GM23338 (cell line): Measurements from ENCODE around the gene CDK5RAP2. TPM values are rescaled to one million over a fixed set of nuclear protein-coding genes. Genes with fewer than 3 reads are reported as not detected.

Experiments
- ATAC-seq: fragments of 200-7000 bp; cut with Tn5 transposase; 3 replicates; pipeline ENCODE4 v1.9.1; 2020
- DNase-seq: peaks from one replicate; pipeline ENCODE4 v3.0.0-alpha.2; 2015; ENCODE audit warnings: low spot score
- H2AFZ ChIP-seq: fragments of 200-600 bp; sonication (generic); 2 replicates; pipeline ENCODE4 v1.8.0; 2016; ENCODE audit warnings: antibody characterized with exemption, mild to moderate bottlenecking, moderate library complexity
- H3F3A ChIP-seq: fragments of 200-600 bp; sonication (generic); replicated peaks from 2 replicates; pipeline ENCODE4 v1.8.0; 2017; ENCODE audit warnings: antibody characterized with exemption, mixed run types, low read depth
- H3K27ac ChIP-seq: fragments of 200-600 bp; sonication (generic); 2 replicates; pipeline ENCODE4 v1.6.1; 2016; ENCODE audit warnings: low read depth
- H3K27me3 ChIP-seq: fragments of 200-600 bp; sonication (generic); 2 replicates; pipeline ENCODE4 v1.8.0; 2016; ENCODE audit warnings: mild to moderate bottlenecking, mixed run types, moderate library complexity; ENCODE audit not compliant: insufficient read depth
- H3K36me3 ChIP-seq: fragments of 200-600 bp; sonication (generic); 2 replicates; pipeline ENCODE4 v1.8.0; 2016; ENCODE audit warnings: mild to moderate bottlenecking; ENCODE audit not compliant: insufficient read depth
- H3K4me1 ChIP-seq: fragments of 200-600 bp; sonication (generic); 2 replicates; pipeline ENCODE4 v1.8.0; 2016; ENCODE audit warnings: mild to moderate bottlenecking, moderate library complexity; ENCODE audit not compliant: insufficient read depth
- H3K4me2 ChIP-seq: fragments of 200-600 bp; sonication (generic); 2 replicates; pipeline ENCODE4 v1.7.1; 2017; ENCODE audit warnings: mixed run types
- H3K4me3 ChIP-seq: fragments of 200-600 bp; sonication (generic); 2 replicates; pipeline ENCODE4 v1.6.1; 2016; ENCODE audit warnings: mixed run types
- H3K79me2 ChIP-seq: fragments of 200-600 bp; sonication (generic); replicated peaks from 2 replicates; pipeline ENCODE4 v1.8.0; 2017; ENCODE audit warnings: mild to moderate bottlenecking; ENCODE audit not compliant: insufficient read depth
- H3K9me2 ChIP-seq: fragments of 200-600 bp; sonication (generic); 2 replicates; pipeline ENCODE4 v1.8.0; 2017; ENCODE audit not compliant: insufficient read depth
- H4K20me1 ChIP-seq: fragments of 200-600 bp; sonication (generic); replicated peaks from 2 replicates; pipeline ENCODE4 v1.8.0; 2017; ENCODE audit warnings: mild to moderate bottlenecking; ENCODE audit not compliant: insufficient read depth
- H3K27ac Mint-ChIP-seq: 2 replicates; pipeline ENCODE4 v1.8.0; 2020; ENCODE audit warnings: inconsistent platforms, mild to moderate bottlenecking, moderate library complexity, mixed read lengths
- H3K27me3 Mint-ChIP-seq: 3 replicates; pipeline ENCODE4 v1.8.0; 2022; ENCODE audit warnings: low read depth, mild to moderate bottlenecking, moderate library complexity, mixed read lengths, inconsistent platforms; ENCODE audit not compliant: insufficient read depth, poor library complexity
- H3K36me3 Mint-ChIP-seq: 3 replicates; pipeline ENCODE4 v1.8.0; 2021; ENCODE audit warnings: low read depth, mild to moderate bottlenecking, inconsistent platforms, moderate library complexity, mixed read lengths
- H3K4me1 Mint-ChIP-seq: 3 replicates; pipeline ENCODE4 v1.8.0; 2020; ENCODE audit warnings: mild to moderate bottlenecking, inconsistent platforms, mixed read lengths
- H3K4me3 Mint-ChIP-seq: 3 replicates; pipeline ENCODE4 v1.8.0; 2021; ENCODE audit warnings: moderate library complexity, mild to moderate bottlenecking, inconsistent platforms, mixed read lengths
- H3K9me3 Mint-ChIP-seq: 3 replicates; pipeline ENCODE4 v1.8.0; 2020; ENCODE audit warnings: moderate library complexity, mild to moderate bottlenecking, inconsistent platforms, mixed read lengths
- EZH2phosphoT487 ChIP-seq: fragments of 200-600 bp; sonication (generic); IDR thresholded peaks from one replicate; pipeline ENCODE4 v1.8.1; 2018; ENCODE audit warnings: antibody characterized with exemption; ENCODE audit not compliant: unreplicated experiment
- POLR2AphosphoS5 ChIP-seq: IDR thresholded peaks from 2 replicates; pipeline ENCODE4 v1.6.1; 2016; ENCODE audit warnings: antibody characterized with exemption, low read depth
- STAT1 ChIP-seq: IDR thresholded peaks from one replicate; pipeline ENCODE4 v1.6.1; 2016; ENCODE audit warnings: antibody characterized with exemption; ENCODE audit not compliant: unreplicated experiment
- ZNF114 ChIP-seq: fragments of 250-450 bp; sonication (Bioruptor Pico); IDR thresholded peaks from 2 replicates; pipeline ENCODE4 v1.5.0; 2020; ENCODE audit warnings: mild to moderate bottlenecking, moderate library complexity
- ZNF331 ChIP-seq: fragments of 250-450 bp; sonication (Bioruptor Pico); IDR thresholded peaks from 2 replicates; pipeline ENCODE4 v1.5.0; 2020; ENCODE audit warnings: low read depth, mild to moderate bottlenecking, moderate library complexity
- polyA plus RNA-seq: library from polyadenylated mRNA; unstranded; fragments of >200 nt; fragmentation: Nextera tagmentation; extraction: Ambion mirVana; gene quantifications from 2 replicates; pipeline ENCODE4 v1.2.1, GENCODE V29; 2016
- total RNA-seq: library from RNA; depleted of rRNA; stranded (reverse); fragments of >200 nt; shearing (Covaris generic); gene quantifications from 2 replicates; pipeline ENCODE4 v1.2.3, GENCODE V29; 2014
- TF ChIP-seq, protein P1 (sequence below): IDR thresholded peaks from 2 replicates; pipeline ENCODE4 v1.6.1; 2016; ENCODE audit warnings: antibody characterized with exemption
- TF ChIP-seq, protein P2 (sequence below), 2 experiments: fragments of 200-600 bp in 1 of 2; sonication (generic) in 1 of 2; conservative IDR thresholded peaks; 2 replicates each; pipeline versions ENCODE4 v1.5.1 to v1.6.1; 2016 to 2017; ENCODE audit warnings: antibody characterized with exemption in 2 of 2, low read depth in 2 of 2, mild to moderate bottlenecking in 2 of 2, moderate library complexity in 1 of 2
- TF ChIP-seq, protein P3 (sequence below): fragments of 250-450 bp; sonication (Bioruptor Pico); IDR thresholded peaks from 2 replicates; pipeline ENCODE4 v1.5.0; 2020; ENCODE audit warnings: mild to moderate bottlenecking, moderate library complexity
- TF ChIP-seq, protein P4 (sequence below): IDR thresholded peaks from one replicate; pipeline ENCODE4 v1.6.1; 2018; ENCODE audit warnings: antibody characterized with exemption; ENCODE audit not compliant: unreplicated experiment

Gene CDK5RAP2
- total and polyA plus RNA-seq, 2 experiments from 2014 or later = 50.7 to 65.7 TPM

DNA sequence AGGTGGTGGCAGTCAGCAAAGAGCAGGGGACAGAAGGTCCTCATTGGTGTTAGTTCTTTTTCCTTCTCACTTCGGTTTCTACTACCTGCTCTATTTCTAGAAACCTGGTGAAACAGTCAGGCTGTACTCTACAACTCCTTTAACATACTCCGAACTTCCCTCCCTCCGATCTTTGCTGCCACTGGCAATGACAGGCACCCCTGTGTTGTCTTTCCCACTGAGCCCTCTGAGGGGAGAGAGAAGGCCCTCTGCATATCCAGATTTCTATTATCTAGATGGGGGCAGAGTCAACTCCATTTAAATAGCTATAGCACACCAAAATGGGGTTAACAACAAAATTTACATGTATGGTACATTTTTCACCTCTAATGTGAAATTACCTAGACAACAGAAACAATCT is 123.7 kb downstream of the CDK5RAP2 start:
- Histone ChIP-seq H3K36me3 (peaks cover 8% of the 10 kb centered on the region; the same call in 1 of the 2 replicates), H4K20me1 (0 out of 2 replicates have a peak, but pooled peaks cover 2% of the 10 kb centered on the region), H3K4me3 (no peak overlapping the region), H2AFZ (no peak overlapping the region), H3K27me3 (no peaks in the 10 kb centered on the region), H3K4me1 (0 out of 2 replicates have a peak, but pooled peaks cover 6% of the 10 kb centered on the region), H3K4me2 (no peak overlapping the region), H3K9me2 (no peaks in the 10 kb centered on the region), H3F3A (no peaks in the 10 kb centered on the region), H3K27ac (no peak overlapping the region), H3K79me2 (no peaks in the 10 kb centered on the region)
- TF ChIP-seq, protein P1, sequence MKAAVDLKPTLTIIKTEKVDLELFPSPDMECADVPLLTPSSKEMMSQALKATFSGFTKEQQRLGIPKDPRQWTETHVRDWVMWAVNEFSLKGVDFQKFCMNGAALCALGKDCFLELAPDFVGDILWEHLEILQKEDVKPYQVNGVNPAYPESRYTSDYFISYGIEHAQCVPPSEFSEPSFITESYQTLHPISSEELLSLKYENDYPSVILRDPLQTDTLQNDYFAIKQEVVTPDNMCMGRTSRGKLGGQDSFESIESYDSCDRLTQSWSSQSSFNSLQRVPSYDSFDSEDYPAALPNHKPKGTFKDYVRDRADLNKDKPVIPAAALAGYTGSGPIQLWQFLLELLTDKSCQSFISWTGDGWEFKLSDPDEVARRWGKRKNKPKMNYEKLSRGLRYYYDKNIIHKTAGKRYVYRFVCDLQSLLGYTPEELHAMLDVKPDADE = no peak
- TF ChIP-seq STAT1 = no peak
- no peak for TF ChIP-seq POLR2AphosphoS5
- TF ChIP-seq, protein P2, sequence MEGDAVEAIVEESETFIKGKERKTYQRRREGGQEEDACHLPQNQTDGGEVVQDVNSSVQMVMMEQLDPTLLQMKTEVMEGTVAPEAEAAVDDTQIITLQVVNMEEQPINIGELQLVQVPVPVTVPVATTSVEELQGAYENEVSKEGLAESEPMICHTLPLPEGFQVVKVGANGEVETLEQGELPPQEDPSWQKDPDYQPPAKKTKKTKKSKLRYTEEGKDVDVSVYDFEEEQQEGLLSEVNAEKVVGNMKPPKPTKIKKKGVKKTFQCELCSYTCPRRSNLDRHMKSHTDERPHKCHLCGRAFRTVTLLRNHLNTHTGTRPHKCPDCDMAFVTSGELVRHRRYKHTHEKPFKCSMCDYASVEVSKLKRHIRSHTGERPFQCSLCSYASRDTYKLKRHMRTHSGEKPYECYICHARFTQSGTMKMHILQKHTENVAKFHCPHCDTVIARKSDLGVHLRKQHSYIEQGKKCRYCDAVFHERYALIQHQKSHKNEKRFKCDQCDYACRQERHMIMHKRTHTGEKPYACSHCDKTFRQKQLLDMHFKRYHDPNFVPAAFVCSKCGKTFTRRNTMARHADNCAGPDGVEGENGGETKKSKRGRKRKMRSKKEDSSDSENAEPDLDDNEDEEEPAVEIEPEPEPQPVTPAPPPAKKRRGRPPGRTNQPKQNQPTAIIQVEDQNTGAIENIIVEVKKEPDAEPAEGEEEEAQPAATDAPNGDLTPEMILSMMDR (conservative IDR thresholded peaks at IDR 0.05; ENCODE audit: low read depth in 2 of 2) = no peak
- H3K36me3 Mint-ChIP-seq = peaks cover 18% of the 10 kb centered on the region
- no peak overlapping the region for H3K4me3 Mint-ChIP-seq
- no peaks in the 10 kb centered on the region for H3K27me3 Mint-ChIP-seq
- H3K27ac Mint-ChIP-seq = peak overlapping the region; percentile 58
- no peaks in the 10 kb centered on the region; the same call in 2 of the 3 replicates for H3K9me3 Mint-ChIP-seq
- ATAC-seq (peak; percentile 77), DNase-seq (no peak)
- H3K4me1 Mint-ChIP-seq = peaks cover 14% of the 10 kb centered on the region

DNA sequence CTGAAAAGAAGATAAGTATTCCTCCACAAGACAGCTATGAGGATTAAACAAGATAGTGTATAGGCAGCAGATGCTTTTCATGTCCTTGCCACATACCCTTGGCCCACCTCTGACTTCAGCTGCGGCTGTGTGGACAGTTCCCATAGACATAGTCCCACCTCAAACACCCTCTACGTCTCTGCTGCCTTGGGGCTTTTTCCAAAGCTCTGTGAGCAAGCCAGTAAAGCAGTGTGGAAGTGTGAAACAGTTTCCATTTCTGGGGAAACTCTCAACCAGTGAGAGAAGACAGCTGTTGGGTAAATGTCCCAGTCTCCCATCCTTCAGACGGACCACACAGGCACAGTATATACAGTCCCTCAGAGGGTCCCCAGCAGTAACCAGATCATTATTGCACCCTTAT is 125.5 kb downstream of the CDK5RAP2 start:
- Histone ChIP-seq H4K20me1 (0 out of 2 replicates have a peak, but pooled peaks cover 5% of the 10 kb centered on the region), H3K27me3 (no peaks in the 10 kb centered on the region), H2AFZ (no peak overlapping the region), H3K4me2 (no peak overlapping the region), H3K79me2 (no peaks in the 10 kb centered on the region), H3K36me3 (peaks cover 8% of the 10 kb centered on the region; the same call in 1 of the 2 replicates), H3K4me3 (no peak overlapping the region), H3K27ac (no peak overlapping the region), H3K4me1 (0 out of 2 replicates have a peak, but pooled peaks cover 6% of the 10 kb centered on the region), H3K9me2 (no peaks in the 10 kb centered on the region), H3F3A (no peaks in the 10 kb centered on the region)
- Mint-ChIP-seq H3K27me3 (no peaks in the 10 kb centered on the region), H3K4me1 (peaks cover 14% of the 10 kb centered on the region), H3K4me3 (no peak overlapping the region), H3K27ac (no peak overlapping the region), H3K9me3 (no peaks in the 10 kb centered on the region; the same call in 2 of the 3 replicates), H3K36me3 (peaks cover 16% of the 10 kb centered on the region)
- no peak for DNase-seq
- no peak for ATAC-seq
- TF ChIP-seq POLR2AphosphoS5 (no peak), ZNF331 (CRISPR knock-in tag) (no peak), ZNF114 (no peak), EZH2phosphoT487 (no peak), STAT1 (no peak)
- TF ChIP-seq, protein P3, sequence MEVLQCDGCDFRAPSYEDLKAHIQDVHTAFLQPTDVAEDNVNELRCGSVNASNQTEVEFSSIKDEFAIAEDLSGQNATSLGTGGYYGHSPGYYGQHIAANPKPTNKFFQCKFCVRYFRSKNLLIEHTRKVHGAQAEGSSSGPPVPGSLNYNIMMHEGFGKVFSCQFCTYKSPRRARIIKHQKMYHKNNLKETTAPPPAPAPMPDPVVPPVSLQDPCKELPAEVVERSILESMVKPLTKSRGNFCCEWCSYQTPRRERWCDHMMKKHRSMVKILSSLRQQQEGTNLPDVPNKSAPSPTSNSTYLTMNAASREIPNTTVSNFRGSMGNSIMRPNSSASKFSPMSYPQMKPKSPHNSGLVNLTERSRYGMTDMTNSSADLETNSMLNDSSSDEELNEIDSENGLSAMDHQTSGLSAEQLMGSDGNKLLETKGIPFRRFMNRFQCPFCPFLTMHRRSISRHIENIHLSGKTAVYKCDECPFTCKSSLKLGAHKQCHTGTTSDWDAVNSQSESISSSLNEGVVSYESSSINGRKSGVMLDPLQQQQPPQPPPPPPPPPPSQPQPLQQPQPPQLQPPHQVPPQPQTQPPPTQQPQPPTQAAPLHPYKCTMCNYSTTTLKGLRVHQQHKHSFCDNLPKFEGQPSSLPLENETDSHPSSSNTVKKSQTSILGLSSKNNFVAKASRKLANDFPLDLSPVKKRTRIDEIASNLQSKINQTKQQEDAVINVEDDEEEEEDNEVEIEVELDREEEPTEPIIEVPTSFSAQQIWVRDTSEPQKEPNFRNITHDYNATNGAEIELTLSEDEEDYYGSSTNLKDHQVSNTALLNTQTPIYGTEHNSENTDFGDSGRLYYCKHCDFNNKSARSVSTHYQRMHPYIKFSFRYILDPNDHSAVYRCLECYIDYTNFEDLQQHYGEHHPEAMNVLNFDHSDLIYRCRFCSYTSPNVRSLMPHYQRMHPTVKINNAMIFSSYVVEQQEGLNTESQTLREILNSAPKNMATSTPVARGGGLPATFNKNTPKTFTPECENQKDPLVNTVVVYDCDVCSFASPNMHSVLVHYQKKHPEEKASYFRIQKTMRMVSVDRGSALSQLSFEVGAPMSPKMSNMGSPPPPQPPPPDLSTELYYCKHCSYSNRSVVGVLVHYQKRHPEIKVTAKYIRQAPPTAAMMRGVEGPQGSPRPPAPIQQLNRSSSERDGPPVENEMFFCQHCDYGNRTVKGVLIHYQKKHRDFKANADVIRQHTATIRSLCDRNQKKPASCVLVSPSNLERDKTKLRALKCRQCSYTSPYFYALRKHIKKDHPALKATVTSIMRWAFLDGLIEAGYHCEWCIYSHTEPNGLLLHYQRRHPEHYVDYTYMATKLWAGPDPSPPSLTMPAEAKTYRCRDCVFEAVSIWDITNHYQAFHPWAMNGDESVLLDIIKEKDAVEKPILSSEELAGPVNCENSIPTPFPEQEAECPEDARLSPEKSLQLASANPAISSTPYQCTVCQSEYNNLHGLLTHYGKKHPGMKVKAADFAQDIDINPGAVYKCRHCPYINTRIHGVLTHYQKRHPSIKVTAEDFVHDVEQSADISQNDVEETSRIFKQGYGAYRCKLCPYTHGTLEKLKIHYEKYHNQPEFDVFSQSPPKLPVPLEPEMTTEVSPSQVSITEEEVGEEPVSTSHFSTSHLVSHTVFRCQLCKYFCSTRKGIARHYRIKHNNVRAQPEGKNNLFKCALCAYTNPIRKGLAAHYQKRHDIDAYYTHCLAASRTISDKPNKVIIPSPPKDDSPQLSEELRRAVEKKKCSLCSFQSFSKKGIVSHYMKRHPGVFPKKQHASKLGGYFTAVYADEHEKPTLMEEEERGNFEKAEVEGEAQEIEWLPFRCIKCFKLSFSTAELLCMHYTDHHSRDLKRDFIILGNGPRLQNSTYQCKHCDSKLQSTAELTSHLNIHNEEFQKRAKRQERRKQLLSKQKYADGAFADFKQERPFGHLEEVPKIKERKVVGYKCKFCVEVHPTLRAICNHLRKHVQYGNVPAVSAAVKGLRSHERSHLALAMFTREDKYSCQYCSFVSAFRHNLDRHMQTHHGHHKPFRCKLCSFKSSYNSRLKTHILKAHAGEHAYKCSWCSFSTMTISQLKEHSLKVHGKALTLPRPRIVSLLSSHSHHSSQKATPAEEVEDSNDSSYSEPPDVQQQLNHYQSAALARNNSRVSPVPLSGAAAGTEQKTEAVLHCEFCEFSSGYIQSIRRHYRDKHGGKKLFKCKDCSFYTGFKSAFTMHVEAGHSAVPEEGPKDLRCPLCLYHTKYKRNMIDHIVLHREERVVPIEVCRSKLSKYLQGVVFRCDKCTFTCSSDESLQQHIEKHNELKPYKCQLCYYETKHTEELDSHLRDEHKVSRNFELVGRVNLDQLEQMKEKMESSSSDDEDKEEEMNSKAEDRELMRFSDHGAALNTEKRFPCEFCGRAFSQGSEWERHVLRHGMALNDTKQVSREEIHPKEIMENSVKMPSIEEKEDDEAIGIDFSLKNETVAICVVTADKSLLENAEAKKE (CRISPR knock-in tag) = no peak
- TF ChIP-seq, protein P4, sequence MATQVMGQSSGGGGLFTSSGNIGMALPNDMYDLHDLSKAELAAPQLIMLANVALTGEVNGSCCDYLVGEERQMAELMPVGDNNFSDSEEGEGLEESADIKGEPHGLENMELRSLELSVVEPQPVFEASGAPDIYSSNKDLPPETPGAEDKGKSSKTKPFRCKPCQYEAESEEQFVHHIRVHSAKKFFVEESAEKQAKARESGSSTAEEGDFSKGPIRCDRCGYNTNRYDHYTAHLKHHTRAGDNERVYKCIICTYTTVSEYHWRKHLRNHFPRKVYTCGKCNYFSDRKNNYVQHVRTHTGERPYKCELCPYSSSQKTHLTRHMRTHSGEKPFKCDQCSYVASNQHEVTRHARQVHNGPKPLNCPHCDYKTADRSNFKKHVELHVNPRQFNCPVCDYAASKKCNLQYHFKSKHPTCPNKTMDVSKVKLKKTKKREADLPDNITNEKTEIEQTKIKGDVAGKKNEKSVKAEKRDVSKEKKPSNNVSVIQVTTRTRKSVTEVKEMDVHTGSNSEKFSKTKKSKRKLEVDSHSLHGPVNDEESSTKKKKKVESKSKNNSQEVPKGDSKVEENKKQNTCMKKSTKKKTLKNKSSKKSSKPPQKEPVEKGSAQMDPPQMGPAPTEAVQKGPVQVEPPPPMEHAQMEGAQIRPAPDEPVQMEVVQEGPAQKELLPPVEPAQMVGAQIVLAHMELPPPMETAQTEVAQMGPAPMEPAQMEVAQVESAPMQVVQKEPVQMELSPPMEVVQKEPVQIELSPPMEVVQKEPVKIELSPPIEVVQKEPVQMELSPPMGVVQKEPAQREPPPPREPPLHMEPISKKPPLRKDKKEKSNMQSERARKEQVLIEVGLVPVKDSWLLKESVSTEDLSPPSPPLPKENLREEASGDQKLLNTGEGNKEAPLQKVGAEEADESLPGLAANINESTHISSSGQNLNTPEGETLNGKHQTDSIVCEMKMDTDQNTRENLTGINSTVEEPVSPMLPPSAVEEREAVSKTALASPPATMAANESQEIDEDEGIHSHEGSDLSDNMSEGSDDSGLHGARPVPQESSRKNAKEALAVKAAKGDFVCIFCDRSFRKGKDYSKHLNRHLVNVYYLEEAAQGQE = no peak
